ENCODE results near the gene MEX3D.
A peak's percentile ranks its signal among the peaks of the same experiment; 100 is the strongest.
"Not testable (repeated sequence)": the region's sequence is repeated elsewhere in the genome, so short reads cannot be mapped to it uniquely, and the experiment has no call there.

The MEX3D gene

GRCh38 chr19:1535699-1536098, 32.4 kb downstream of the MEX3D start:
- not testable (repeated sequence) for DNase-seq (ENCODE audit: low spot score)

GRCh38 chr19:1534972-1535371, 33.2 kb downstream of the MEX3D start:
- DNase-seq (ENCODE audit: low spot score) = peak; percentile 5

DNA sequence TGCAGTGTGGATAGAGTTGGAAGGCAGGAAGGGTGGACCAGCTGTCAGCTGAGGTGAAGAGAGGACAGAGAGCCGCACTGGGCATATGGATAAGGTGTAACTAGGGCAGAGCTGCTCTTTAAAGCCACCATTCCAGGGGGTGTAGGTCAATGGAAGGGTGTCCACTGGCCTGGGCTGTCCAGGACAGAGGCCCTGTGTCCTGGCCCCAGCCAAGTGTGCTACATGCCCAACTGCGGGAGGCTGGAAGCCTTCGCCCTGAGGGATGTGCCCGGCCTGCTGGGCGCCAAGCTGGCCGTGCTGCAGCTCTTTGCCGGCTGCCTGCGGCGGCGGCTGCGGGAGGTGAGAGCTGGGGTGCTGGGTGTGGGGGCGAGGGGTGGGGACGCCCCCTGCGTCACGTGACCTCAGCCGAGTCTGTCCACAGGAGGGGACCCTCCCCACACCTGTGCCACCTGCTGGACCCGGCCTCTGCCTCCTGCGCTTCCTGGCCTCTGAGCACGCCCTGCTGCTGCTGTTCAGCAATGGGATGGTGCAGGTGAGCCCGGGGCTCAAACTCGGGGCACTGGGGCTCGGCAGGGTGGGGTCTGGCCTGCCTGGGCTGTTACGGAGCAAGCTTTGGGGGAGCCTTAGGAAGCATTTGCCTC, 34.5 kb downstream of the MEX3D start:
- no peak for DNase-seq (ENCODE audit: low spot score)

DNA sequence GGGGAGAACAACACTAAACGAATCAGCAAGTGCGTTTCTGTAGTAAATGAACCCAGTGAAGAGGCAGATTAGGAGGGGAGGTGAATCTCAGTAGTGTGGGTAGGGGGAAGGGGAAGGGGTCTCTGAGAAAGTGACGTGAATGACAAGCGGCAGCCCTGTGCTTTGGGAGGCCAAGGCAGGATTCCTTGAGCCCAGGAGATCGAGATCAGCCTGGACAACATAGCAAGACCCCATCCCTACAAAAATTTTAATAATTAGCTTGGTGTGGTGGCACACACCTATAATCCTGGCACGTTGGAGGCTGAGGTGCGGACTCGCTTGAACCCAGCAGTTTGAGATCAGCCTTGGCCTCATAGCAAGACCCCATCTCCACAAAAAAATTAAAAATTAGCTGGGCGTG, 36.1 kb downstream of the MEX3D start:
- no peak for DNase-seq (ENCODE audit: low spot score)

DNA sequence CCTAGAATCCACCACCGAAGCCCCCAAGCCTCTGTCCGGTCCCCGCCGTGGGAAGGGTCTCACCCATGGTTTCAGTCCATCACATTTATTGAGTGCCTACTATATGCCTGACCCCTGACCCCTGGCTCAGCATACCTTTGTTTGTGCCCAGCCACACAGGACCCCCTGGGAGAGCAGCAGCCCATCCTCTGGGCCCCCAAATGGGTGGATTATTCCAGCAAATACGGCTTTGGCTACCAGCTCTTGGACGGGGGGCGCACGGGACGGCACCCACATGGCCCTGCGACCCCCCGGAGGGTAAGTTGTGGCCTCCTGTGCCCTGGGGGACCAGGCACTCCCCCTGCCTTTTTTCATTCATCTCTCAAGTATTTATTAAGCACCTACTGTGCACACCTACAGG, 36.5 kb downstream of the MEX3D start:
- DNase-seq (ENCODE audit: low spot score) = peak; percentile 5

- DNase-seq (ENCODE audit: low spot score) = not testable (repeated sequence)
Measured at GRCh38 chr19:1530856-1531255, 37.3 kb downstream of the MEX3D start.

GRCh38 chr19:1529430-1529816, 38.7 kb downstream of the MEX3D start:
- DNase-seq (ENCODE audit: low spot score) = peak; percentile 10

- DNase-seq (ENCODE audit: low spot score) = no peak
Measured at GRCh38 chr19:1528596-1529429, 39.3 kb downstream of the MEX3D start.

GRCh38 chr19:1527650-1528309, 40.3 kb downstream of the MEX3D start:
- no peak for DNase-seq (ENCODE audit: low spot score)

DNA sequence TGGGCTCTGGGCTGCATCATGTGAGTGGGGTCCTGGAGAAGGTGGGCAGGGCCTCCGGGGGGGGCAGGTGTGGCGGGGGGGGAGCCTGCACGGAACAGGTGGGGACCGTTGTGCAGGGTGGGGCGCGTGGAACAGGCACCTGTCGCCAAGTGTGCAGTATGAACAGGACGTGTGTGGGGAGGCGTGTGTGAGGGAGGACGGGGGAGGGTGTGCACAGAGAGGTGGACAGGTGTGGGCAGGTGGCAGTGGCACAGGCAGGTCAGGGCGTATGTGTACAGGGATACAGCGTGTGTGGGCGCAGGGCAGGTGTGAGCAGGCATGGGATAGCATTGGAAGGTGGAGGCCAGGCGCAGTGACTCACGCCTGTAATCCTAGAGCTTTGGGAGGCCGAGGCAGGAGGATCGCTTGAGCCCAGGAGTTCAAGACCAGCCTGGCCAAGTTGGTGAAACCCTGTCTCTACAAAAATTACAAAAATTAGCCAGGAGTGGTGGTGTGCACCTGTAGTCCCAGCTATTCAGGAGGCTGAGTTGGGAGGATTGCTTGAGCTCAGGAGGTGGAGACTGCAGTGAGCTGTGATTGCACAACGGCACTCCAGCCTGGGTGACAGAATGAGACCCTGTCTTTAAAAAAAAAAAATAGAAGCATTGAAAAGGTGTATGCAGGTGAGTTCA, 41.0 kb downstream of the MEX3D start:
- DNase-seq (ENCODE audit: low spot score) = no peak

GRCh38 chr19:1526066-1526778, 41.9 kb downstream of the MEX3D start:
- DNase-seq (ENCODE audit: low spot score) = no peak

- DNase-seq (ENCODE audit: low spot score) = no peak
Measured at GRCh38 chr19:1525343-1525742, 42.8 kb downstream of the MEX3D start.

- DNase-seq (ENCODE audit: low spot score) = no peak
Measured at GRCh38 chr19:1524972-1525325, 43.2 kb downstream of the MEX3D start.

DNA sequence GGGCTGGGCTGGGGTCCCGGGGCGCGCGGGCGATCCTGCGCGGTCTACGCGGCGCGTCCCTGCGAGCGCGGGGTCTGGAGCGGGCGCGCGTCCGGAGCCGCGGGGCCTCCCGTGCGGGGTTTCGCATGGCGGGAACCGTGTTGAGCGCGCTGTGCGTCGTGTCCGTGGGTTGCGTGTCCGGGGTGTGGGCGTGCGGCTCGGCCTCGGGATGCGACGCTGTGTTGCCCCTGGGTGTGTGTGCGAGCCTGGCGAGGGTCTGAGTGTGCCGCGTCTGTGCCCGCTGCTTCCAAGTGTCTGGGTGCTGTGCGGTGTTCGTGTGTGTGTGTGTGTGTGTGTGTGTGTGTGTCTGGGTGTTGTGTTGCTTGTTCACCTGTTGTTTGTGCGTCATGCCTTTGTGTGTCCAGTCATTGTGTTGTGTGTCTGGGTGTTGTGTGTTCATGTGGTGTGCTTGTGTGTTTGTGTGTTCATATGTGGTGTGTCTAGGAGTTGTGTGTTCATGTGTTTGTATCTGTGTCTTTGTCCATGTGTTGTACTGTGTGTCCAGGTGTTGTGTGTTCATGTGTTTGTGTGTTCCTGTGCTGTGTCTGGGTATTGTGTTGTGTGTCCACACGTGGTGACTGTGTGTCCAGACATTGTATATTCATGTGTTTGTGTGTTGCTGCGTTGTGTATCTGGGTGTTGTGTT, 43.7 kb downstream of the MEX3D start:
- DNase-seq (ENCODE audit: low spot score) = no peak

DNA sequence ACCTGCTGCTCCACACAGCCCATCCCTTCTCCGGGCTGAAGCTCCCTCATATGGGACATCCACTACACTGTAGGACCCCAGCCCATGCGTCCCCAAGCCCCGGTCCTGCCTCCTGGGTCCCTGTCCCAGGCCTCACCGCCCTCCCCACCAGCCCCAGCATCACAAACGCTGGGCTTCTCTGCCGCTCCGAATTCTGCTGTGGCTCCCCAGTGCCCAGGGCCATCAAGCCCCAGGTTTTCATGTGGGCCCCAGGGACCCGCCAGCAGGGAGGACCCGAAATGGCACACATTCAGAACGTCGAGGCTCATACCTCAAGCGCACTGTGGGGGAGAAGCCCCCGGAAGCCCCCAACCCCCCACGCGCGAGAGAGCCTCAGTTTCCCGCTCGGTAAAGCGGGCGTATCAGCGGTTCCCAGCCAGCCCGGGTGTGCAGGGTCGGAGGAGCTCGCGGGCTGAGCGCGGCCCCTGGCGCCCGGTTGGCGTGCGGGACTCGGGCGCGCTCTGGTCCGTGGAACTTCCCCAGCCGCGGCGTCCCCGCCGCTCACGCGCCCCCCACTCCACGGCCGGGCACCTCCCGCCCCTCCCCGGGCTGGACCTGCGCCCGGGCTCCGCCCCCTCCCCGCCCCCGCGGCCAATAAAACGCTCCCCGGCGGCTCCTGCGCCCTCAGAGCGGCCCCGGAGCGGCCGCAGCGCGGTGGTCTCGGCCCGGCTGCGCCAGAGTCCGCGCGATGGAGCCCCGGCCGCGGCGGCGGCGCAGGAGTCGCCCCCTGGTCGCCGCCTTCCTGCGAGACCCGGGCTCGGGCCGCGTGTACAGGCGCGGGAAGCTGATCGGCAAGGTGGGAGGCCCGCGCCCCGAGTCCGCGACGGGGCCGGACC, 44.5 kb downstream of the MEX3D start, which contains the start of gene PLK5:
Gene PLK5 (plus strand): TSS at position 666 of the 875 bp plus-strand sequence. CDS start 2,920 bp downstream, outside the sequence.
- peak; percentile 81 for DNase-seq (ENCODE audit: low spot score)

- DNase-seq (ENCODE audit: low spot score) = peak; percentile 7
Measured at GRCh38 chr19:1522838-1523237, 45.3 kb downstream of the MEX3D start.

GRCh38 chr19:1522061-1522460, 46.1 kb downstream of the MEX3D start:
- DNase-seq (ENCODE audit: low spot score) = no peak

DNA sequence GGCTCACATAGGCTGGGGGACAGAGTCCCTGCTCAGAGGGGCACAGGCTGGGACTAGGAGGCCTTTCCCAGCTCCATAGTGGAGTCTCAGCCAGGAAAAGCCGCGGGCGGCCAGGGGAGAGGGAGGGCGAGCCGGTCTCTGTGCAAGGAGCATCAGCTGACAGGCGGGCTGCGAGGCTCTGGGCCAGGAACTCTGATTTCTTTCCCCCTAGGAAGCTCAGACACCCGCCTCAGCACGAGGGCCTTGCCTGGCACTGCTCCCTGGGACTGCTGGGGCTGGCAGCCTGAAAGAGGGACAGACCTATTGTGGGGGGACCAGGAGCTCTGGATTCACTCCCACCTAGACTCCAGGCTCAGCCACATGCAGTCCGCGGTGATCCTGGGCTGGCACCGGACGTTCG, 46.5 kb downstream of the MEX3D start:
- DNase-seq (ENCODE audit: low spot score) = no peak

GRCh38 chr19:1520203-1520780, 47.8 kb downstream of the MEX3D start:
- no peak for DNase-seq (ENCODE audit: low spot score)

DNA sequence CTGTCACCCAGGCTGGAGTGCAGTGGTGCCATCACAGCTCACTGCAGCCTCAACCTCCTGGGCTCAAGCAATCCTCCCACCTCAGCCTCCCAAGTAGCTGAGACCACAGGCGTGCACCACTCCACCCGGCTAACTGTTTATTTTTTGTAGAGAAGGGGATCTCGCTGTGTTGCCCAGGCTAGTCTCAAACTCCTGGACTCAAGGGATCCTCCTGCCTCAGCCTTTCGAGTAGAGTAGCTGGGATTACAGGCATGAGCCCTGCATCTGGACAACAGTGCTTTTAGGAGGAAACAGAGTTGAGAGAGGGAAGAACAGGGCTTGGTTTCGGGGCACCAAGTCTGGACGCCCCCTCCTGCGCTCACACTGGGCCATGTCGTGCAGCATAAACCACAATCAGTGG, 48.3 kb downstream of the MEX3D start:
- not testable (repeated sequence) for DNase-seq (ENCODE audit: low spot score)
